ENCODE data around the gene ADM2.

GRCh38 chr22:50459496-50460140 lies 21.7 kb upstream of the ADM2 start:
- no peak for TF ChIP-seq CTCF (conservative IDR thresholded peaks at IDR 0.05 in 1 of 2, IDR thresholded peaks at IDR 0.05 in 1 of 2; ENCODE audit: extremely low read depth in 1 of 2, insufficient read depth in 1 of 2, low read depth in 1 of 2, low read length in 2 of 2)
- no peak for TF ChIP-seq EZH2 (IDR thresholded peaks at IDR 0.05; ENCODE audit: borderline replicate concordance, low read length)
